Activated T-cell treated with anti-CD3 and anti-CD28 coated beads, Interleukin-2, amount 50 U/mL, for 24 hours (primary cell): ENCODE results near the gene HELZ.

Experiments
- DNase-seq: peaks from one replicate; pipeline ENCODE4 v3.0.0-alpha.2; 2020
- H3K27ac Mint-ChIP-seq: 2 replicates; pipeline ENCODE4 v1.8.0; 2020; ENCODE audit warnings: mild to moderate bottlenecking, mixed read lengths
- H3K27me3 Mint-ChIP-seq: 2 replicates; pipeline ENCODE4 v1.8.0; 2020; ENCODE audit warnings: mixed read lengths
- H3K36me3 Mint-ChIP-seq: 2 replicates; pipeline ENCODE4 v1.8.0; 2020; ENCODE audit warnings: low read depth, mixed read lengths
- H3K4me1 Mint-ChIP-seq: 2 replicates; pipeline ENCODE4 v1.8.0; 2020; ENCODE audit warnings: low read depth, mixed read lengths
- H3K4me3 Mint-ChIP-seq: 2 replicates; pipeline ENCODE4 v1.8.0; 2020; ENCODE audit warnings: mild to moderate bottlenecking, moderate library complexity, mixed read lengths
- H3K9me3 Mint-ChIP-seq: 2 replicates; pipeline ENCODE4 v1.8.0; 2020; ENCODE audit warnings: mixed read lengths

The HELZ gene

DNA sequence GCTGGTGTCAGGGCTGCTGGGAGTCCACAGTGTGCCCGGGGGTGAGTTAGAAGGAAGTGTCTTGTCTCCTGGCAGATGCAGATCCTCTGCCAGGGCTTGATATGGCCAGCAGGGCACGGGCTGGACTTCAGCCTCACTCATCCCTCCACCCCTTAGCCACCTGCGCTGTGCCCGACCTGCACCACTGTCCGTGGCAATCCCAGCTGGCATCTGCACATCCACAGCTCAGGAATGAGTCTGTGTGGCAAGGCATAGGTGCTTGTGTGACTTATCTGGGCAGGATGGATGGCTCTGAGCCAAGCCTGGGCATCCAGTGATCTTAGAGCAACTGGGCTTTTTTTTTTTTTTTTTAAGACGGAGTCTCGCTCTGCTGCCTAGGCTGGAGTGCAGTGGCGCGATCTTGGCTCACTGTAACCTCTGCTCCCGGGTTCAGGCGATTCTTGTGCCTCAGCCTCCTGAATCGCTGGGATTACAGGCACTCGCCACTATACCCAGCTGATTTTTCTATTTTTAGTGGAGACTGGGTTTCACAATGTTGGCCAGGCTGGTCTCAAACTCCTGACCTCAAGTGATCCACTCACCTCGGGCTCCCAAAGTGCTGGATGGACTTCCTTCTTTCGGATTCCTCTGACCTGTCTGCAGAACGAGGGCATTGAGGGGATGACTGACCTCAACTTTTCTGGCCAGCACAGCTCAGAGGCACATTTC is 223.1 kb downstream of the HELZ start:
- Mint-ChIP-seq H3K4me3 (no peak overlapping the region), H3K27ac (no peak overlapping the region)

DNA sequence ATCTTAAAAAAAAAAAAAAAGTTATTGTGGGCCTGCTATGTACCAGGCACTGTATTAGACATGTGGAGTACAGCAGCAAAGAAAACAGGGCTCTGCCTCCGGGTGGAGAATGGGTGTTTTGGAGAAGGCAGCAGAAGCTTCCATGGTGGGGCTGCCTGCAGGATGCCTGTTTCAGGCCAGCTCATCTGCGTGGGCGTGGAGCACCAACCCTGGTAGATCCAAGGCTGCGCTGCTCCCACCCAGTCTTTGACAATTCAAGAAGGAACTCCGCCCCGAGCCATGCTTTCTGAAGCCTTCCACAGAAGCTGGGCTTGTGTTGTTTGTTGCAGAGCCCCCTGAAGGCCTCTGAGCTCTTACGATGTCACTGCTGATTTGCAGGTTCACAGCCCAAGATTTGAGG is 223.8 kb downstream of the HELZ start:
- no peaks in the 10 kb centered on the region for H3K4me1 Mint-ChIP-seq
- H3K36me3 Mint-ChIP-seq = no peaks in the 10 kb centered on the region
- no peak overlapping the region for H3K27ac Mint-ChIP-seq
- DNase-seq = no peak
- H3K27me3 Mint-ChIP-seq = no peaks in the 10 kb centered on the region
- H3K9me3 Mint-ChIP-seq = no peaks in the 10 kb centered on the region
- H3K4me3 Mint-ChIP-seq = no peak overlapping the region

More for the DNA sequence above, 223.1 kb downstream of the HELZ start:
- Mint-ChIP-seq H3K4me1 (no peaks in the 10 kb centered on the region), H3K36me3 (no peaks in the 10 kb centered on the region), H3K27me3 (no peaks in the 10 kb centered on the region), H3K9me3 (no peaks in the 10 kb centered on the region)
- no peak for DNase-seq
